HG02763 (cell line): Measurements from ENCODE around the gene UNC13A.

Experiments used
- ATAC-seq: cut with Tn5 transposase; IDR thresholded peaks from one replicate; pipeline ENCODE4 v1.9.1; 2021; ENCODE audit warnings: mild to moderate bottlenecking, moderate library complexity; ENCODE audit not compliant: unreplicated experiment

Gene UNC13A

DNA sequence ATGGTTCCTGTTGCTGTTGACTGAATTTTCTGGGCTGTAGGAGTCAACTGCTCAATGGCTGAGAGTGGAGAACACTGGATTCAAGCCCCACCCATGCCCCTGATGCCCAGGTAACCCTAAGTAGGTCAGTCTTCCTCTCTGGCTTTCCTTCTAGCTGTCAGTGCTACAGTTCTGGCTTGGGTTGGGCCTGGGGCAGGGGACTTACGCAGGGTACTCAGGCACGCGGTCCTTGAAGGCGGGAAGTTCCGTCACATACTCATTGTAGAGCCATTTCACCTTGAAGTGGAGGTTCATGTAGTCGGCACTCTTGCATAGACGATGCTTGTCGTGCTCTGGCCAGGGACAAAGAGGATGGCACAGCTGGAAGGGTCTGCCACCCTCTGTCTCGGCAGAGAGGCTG is 55.6 kb downstream of the UNC13A start:
- ATAC-seq, result no peak

DNA sequence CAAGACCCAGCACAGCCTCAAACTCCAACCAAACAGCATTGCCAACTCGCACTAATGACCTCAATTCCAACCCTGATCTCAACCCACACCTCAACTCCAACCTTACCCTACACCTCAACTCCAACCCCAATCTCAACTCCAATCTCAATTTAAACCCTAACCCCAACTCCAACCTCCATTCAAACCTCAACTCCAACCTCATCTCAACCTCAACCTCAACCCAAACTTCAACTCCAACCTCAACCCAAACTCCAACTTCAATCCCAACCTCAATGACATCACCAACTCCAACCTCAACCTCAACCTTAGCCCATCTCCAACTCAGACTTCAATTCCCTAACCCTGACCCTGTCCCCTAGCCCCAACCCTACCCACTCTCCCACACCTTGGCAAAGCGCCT is 58.4 kb downstream of the UNC13A start:
- ATAC-seq, result no peak

GRCh38 chr19:17627921-17628320 is 60.2 kb downstream of the UNC13A start:
- no peak for ATAC-seq

GRCh38 chr19:17627161-17627560 is 61.0 kb downstream of the UNC13A start:
- ATAC-seq, result no peak

DNA sequence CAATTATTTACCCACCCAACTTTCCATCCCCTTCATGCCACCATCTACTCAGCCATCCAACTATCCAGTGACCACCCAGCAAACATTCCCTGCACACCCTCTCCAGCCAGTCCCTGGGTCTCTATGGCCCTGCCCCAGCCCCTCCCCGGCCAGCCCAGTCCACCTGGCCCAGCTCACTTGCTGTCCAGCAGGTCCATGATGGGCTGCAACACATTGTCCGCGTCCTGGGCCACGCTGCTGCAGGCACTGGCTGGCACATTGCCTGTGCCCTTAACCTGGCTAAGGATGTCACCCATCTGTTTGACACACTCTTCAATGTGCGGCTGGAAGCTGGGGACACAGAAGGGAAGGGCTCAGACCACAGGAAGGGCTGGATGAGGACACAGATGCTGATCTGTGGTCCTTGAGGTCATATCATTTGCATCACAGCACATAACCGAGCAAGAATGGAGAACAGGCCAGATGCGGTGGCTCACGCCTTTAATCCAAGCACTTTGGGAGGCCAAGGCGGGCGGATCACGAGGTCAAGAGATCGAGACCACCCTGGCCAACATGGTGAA is 61.6 kb downstream of the UNC13A start:
- no peak for ATAC-seq

GRCh38 chr19:17625980-17626379 is 62.2 kb downstream of the UNC13A start:
- no peak for ATAC-seq

GRCh38 chr19:17625043-17625442 is 63.1 kb downstream of the UNC13A start:
- ATAC-seq, result no peak

DNA sequence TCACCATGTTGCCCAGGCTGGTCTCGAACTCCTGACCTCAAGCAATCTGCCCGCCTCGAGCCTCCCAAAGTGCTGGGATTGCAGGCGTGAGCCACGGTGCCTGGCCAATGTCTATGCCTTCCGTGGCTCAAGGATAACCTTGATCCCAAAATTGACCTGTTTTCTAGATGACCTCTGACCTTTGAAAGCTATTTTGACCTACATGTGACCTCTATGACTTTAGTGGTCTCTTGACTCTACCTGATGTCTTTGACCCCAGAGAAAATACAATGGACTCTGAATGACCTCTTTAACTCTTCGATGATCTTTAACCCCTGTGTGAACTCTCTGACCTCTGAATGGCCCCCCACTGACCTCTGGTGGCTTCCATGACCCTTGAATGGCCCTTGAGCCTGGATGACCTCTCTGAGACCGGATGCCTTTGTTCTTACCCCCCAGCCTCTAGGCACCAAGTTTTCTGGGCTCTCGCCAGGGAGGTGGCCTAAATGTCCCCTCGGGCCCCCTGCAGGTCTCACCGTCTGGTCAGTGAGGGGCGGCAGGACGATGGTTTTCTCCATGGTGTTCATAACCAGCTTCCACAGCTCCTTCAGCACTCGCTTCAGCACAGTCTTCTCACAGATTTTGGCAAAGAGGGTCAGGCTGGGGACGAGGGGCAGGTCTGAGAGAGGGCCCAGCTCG is 63.7 kb downstream of the UNC13A start:
- ATAC-seq, result no peak

- ATAC-seq, result no peak
These were observed 64.8 kb downstream of the UNC13A start for GRCh38 chr19:17623224-17623935.

GRCh38 chr19:17620696-17621095 is 67.5 kb downstream of the UNC13A start:
- ATAC-seq, result no peak

GRCh38 chr19:17618936-17619335 is 69.2 kb downstream of the UNC13A start:
- ATAC-seq, result no peak

GRCh38 chr19:17618281-17618903 is 69.8 kb downstream of the UNC13A start:
- ATAC-seq, result no peak

DNA sequence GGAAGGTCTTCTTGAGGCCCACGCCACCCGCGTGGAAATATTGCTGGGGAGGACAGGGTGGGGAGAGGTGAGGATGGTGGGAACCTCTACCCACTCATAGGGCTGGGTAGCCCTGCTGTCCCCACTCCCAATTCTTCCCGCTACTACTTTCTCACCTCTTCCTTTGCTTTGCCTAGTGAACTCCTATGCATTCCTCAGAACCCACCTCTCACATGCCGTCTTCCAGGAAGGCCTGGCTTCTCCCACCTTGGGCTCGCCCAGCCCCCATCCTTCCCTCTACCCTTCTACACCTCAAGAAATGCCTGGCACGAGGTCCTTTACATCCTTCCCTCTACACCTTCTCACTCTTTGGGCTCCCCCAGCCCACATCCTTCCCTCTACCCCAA is 70.4 kb downstream of the UNC13A start:
- ATAC-seq, result no peak

GRCh38 chr19:17616961-17617806 is 71.0 kb downstream of the UNC13A start:
- no peak for ATAC-seq

GRCh38 chr19:17616686-17616960 is 71.5 kb downstream of the UNC13A start:
- ATAC-seq, result no peak

GRCh38 chr19:17615889-17616685 is 72.1 kb downstream of the UNC13A start:
- ATAC-seq, result no peak

DNA sequence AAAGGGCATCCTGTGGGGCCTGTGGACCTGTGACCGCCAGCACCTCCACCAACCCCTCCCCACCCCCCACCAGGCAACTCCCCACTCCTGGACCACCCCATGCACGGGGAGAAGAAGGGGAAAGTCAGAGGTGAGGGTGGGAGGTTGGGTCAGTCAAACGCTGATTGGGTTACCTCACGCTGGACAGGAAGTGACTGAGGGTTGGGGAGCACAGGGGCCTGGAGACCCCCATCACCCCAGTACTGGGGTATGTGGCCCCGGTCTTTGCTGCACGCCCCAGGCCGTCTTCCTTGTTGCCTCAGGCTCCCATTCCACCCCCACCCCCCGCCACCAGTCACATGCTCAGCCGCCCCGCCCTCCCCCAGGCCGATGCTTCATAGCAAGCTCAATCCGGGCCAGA is 73.7 kb downstream of the UNC13A start:
- no peak for ATAC-seq

DNA sequence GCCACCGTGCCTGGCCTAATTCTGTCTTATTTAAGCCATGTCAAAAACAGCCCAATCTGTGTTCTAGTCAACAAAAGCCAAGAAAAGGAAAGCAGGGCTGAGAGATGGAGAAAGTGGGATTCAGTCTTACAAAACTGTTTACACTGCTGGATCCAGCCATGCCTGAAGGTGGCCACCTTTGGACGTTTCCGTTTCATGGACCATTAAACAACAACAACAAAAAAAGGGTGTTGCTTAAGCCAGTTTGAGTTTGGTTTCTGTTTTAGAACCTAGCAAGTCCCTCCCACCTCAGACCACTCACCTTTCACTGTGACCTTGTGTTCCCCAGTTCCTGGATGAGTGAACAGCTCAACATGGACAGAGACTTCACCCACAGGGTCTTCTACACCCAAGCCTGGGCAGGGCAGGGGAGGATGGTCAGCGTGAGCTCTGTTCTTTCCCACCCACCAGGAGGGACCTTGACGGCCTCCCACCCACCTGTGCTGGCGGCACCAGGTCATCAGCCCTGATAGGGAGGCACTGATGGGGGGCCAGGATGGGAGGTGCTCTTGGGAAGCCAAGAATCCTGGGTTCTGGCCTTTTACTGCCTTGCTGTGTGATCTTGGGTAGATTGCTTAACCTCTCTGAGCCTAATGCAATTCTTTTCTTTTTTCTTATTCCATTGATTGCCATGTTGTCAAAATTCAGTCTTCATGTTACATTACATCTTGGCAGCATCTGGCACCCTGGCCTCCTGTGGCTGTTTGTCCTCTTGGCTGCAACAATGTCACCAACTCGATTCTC is 76.5 kb downstream of the UNC13A start:
- ATAC-seq, result no peak

GRCh38 chr19:17610384-17610783 is 77.8 kb downstream of the UNC13A start:
- no peak for ATAC-seq

DNA sequence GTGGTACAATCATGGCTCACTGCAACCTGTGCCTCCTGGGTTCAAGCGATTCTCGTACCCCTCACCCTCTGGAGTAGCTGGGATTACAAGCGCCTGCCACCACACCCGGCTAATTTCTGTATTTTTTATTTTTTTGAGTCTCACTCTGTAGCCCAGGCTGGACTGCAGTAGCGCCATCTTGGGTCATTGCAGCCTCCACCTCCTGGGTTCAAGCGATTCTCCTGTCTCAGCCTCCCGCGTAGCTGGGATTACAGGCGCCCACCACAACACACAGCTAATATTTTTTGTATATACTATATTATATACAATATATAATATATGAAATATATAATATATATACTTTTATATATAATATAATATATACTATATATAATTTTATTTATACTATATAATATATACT is 80.2 kb downstream of the UNC13A start:
- no peak for ATAC-seq
